Lower lobe of right lung (tissue), 2 donors: Measurements from ENCODE around the gene MXRA8. TPM values are rescaled to one million over a fixed set of nuclear protein-coding genes. Genes with fewer than 3 reads are reported as not detected.

ENCODE experiments used
- ATAC-seq, 2 donors: fragments of 200-7000 bp; cut with Tn5 transposase; one replicate each; pipeline ENCODE4 v1.9.1; 2020 to 2022; ENCODE audit warnings: mild to moderate bottlenecking in 2 of 2, moderate library complexity in 2 of 2
- DNase-seq: peaks from one replicate; pipeline ENCODE4 v3.0.0-alpha.2; 2020
- H3K27ac ChIP-seq: fragments of 200-600 bp; one replicate; pipeline ENCODE4 v1.8.0; 2022
- H3K27me3 ChIP-seq: fragments of 200-600 bp; one replicate; pipeline ENCODE4 v1.8.0; 2022; ENCODE audit warnings: low read depth
- H3K36me3 ChIP-seq: fragments of 200-600 bp; one replicate; pipeline ENCODE4 v1.8.0; 2022; ENCODE audit warnings: mild to moderate bottlenecking
- H3K4me1 ChIP-seq: fragments of 200-600 bp; one replicate; pipeline ENCODE4 v1.8.0; 2022
- H3K4me3 ChIP-seq: fragments of 200-600 bp; one replicate; pipeline ENCODE4 v1.8.0; 2022; ENCODE audit warnings: mild to moderate bottlenecking
- H3K9me3 ChIP-seq: fragments of 200-600 bp; one replicate; pipeline ENCODE4 v1.8.0; 2022
- intact Hi-C: fragments of 100-400 bp; cut with DNase I; formaldehyde crosslinking; loops from one replicate; pipeline ENCODE4 v1.11.0; 2022
- total RNA-seq: library from RNA; stranded (reverse); fragmentation: NEBNext Ultra II Directional; extraction: Animal tissue kit (Norgen Biotek cat#: 25700); gene quantifications from one replicate; pipeline ENCODE4 v1.2.1, GENCODE V29; 2021
- TF ChIP-seq, protein P1 (sequence below): fragments of 200-600 bp; IDR thresholded peaks from one replicate; pipeline ENCODE4 v1.8.0; 2022; ENCODE audit warnings: antibody characterized with exemption, mild to moderate bottlenecking
- donor health status: DM: no; HTN: yes; CAD: no; lungs with severe emphysema.

Gene MXRA8
- total RNA-seq, 1 donor from 2014 or later = 39.3 TPM

GRCh38 chr1:1340791-1341548 is 17.4 kb downstream of the MXRA8 start:
- H3K27ac ChIP-seq = no peak overlapping the region
- TF ChIP-seq, protein P1, sequence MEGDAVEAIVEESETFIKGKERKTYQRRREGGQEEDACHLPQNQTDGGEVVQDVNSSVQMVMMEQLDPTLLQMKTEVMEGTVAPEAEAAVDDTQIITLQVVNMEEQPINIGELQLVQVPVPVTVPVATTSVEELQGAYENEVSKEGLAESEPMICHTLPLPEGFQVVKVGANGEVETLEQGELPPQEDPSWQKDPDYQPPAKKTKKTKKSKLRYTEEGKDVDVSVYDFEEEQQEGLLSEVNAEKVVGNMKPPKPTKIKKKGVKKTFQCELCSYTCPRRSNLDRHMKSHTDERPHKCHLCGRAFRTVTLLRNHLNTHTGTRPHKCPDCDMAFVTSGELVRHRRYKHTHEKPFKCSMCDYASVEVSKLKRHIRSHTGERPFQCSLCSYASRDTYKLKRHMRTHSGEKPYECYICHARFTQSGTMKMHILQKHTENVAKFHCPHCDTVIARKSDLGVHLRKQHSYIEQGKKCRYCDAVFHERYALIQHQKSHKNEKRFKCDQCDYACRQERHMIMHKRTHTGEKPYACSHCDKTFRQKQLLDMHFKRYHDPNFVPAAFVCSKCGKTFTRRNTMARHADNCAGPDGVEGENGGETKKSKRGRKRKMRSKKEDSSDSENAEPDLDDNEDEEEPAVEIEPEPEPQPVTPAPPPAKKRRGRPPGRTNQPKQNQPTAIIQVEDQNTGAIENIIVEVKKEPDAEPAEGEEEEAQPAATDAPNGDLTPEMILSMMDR = no peak
- no peaks in the 10 kb centered on the region for H3K9me3 ChIP-seq
- no peak overlapping the region for H3K4me3 ChIP-seq
- no peaks in the 10 kb centered on the region for H3K27me3 ChIP-seq
- no peak for DNase-seq
- no peak for ATAC-seq
- H3K36me3 ChIP-seq = peaks cover 46% of the 10 kb centered on the region
- peaks cover 16% of the 10 kb centered on the region for H3K4me1 ChIP-seq
- intact Hi-C loops = no loop called here

DNA sequence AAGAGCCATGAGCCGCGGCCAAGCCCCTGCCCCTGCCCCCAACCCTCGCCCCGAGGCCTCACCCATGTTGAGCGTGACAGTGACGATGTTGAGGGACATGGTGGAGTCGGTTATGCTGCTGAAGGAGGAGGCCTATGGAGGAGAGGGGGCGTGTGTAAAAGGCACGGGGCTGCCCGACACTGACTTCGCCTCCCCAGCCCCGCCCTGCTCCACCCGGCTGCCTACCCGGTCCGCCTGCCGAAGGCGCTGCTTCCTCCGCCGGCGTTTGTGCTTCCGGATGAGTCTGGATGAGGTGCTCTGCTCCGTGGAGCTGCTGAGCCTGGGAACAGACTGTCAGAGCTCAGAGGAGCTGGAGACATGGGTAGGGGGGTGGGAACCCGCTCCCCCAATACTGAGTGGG is 18.2 kb downstream of the MXRA8 start:
- peaks cover 50% of the 10 kb centered on the region for H3K36me3 ChIP-seq
- no peak for DNase-seq
- no peaks in the 10 kb centered on the region for H3K9me3 ChIP-seq
- peaks cover 9% of the 10 kb centered on the region for H3K4me1 ChIP-seq
- intact Hi-C loops = no loop called here
- no peak for ATAC-seq
- no peaks in the 10 kb centered on the region for H3K27me3 ChIP-seq
- no peak overlapping the region for H3K27ac ChIP-seq
- TF ChIP-seq, protein P1 = no peak
- no peak overlapping the region for H3K4me3 ChIP-seq

GRCh38 chr1:1338278-1338677 is 20.1 kb downstream of the MXRA8 start:
- TF ChIP-seq, protein P1 = no peak
- DNase-seq = no peak

GRCh38 chr1:1337793-1338147 is 20.6 kb downstream of the MXRA8 start:
- Histone ChIP-seq H3K36me3 (peaks cover 50% of the 10 kb centered on the region), H3K27me3 (no peaks in the 10 kb centered on the region), H3K4me3 (no peak overlapping the region), H3K27ac (no peak overlapping the region), H3K4me1 (no peaks in the 10 kb centered on the region), H3K9me3 (no peaks in the 10 kb centered on the region)
- TF ChIP-seq, protein P1 = no peak
- intact Hi-C loops = no loop called here
- peak; percentile 21 to 28 for ATAC-seq
- DNase-seq = no peak

More at GRCh38 chr1:1338278-1338677, 20.1 kb downstream of the MXRA8 start:
- Histone ChIP-seq H3K27ac (no peak overlapping the region), H3K36me3 (peaks cover 50% of the 10 kb centered on the region), H3K4me1 (no peaks in the 10 kb centered on the region), H3K4me3 (no peak overlapping the region), H3K27me3 (no peaks in the 10 kb centered on the region), H3K9me3 (no peaks in the 10 kb centered on the region)
- intact Hi-C loops = no loop called here
- no peak for ATAC-seq

- Histone ChIP-seq H3K4me1 (no peaks in the 10 kb centered on the region), H3K27me3 (no peaks in the 10 kb centered on the region), H3K36me3 (peaks cover 50% of the 10 kb centered on the region), H3K9me3 (no peaks in the 10 kb centered on the region), H3K4me3 (no peak overlapping the region), H3K27ac (no peak overlapping the region)
- intact Hi-C loops = no loop called here
- DNase-seq (no peak), ATAC-seq (no peak)
- TF ChIP-seq, protein P1 = no peak
Measured at GRCh38 chr1:1336931-1337792, 21.2 kb downstream of the MXRA8 start.
